Right renal cortex interstitium (tissue), 3 donors: ENCODE results near the gene ANKRD11. TPM values are rescaled to one million over a fixed set of nuclear protein-coding genes. Genes with fewer than 3 reads are reported as not detected.
"Not testable (repeated sequence)": the region's sequence is repeated elsewhere in the genome, so short reads cannot be mapped to it uniquely, and the experiment has no call there.

Experiments
- DNase-seq, 3 donors: peaks; one replicate each; pipeline ENCODE4 v3.0.0-alpha.2; 2013; ENCODE audit warnings: low read depth in 3 of 3, low spot score in 2 of 3
- polyA plus RNA-seq, 3 donors: library from polyadenylated mRNA; unstranded; fragments of 120-200 nt; gene quantifications; one replicate each; pipeline ENCODE4 v1.2.1, GENCODE V29; 2013; ENCODE audit not compliant: insufficient read length in 3 of 3

ANKRD11 gene
- polyA plus RNA-seq, 3 donors = 84.3 to 86.5 (median 86.3) TPM

DNA sequence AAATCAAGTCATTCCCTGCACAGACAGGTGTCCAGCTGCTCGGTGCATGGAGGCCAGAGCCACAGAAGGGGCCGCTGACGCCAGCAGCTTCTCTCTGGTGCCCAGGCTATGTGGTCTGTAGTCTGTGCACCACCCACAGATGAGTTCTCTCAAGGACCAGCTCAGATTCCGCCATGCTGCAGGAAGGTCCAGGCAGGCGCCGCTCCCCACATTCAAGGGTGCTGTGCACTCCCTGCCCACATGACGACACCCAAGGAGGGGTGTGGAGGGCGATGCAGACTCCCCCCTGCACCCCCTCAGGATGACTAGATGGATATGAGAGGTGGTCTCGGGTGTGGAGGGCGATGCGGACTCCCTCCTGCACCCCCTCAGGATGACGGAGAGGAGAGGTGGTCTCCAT lies 119.0 kb downstream of the ANKRD11 start:
- DNase-seq = no peak

DNA sequence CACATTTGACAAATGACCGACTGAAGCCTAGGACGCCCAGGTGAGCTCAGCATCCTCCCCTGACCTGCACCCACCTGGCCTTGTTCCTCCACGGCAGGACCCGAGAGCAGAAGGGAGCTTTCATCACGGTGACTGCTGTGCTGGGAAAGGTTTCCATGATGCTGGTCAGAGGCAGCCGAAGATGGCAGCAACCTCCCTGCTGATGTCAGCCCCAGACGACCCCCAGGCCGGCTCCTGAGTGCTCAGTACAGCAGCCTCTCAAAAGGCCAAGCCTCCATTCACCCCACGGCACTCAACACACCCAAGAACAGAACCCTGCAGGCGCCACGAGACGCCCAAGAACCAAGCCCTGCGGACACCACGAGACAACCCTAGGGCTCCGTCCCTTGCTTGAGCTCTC lies 119.8 kb downstream of the ANKRD11 start:
- no peak for DNase-seq

DNA sequence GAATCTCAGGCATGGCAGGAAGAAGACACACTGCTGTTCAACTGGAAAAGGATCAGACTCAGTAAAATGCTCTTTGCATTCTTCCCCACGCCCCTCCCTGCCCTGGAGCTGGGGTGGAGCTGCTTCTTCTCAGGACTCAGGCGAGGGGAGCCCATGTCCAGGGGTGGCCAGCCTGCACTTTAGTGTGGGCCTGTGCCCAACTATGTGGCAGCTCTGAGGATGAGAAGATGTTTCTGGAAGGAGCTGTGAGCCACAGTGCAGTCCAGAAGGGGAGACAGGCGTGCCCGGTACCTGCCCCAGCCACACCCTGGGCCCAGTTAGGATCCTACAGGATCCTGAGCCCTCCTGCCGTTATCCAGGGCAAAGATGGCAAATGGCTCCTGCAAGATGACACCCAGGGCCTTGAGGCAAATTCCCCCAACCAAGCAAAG lies 120.3 kb downstream of the ANKRD11 start:
- DNase-seq = no peak

DNA sequence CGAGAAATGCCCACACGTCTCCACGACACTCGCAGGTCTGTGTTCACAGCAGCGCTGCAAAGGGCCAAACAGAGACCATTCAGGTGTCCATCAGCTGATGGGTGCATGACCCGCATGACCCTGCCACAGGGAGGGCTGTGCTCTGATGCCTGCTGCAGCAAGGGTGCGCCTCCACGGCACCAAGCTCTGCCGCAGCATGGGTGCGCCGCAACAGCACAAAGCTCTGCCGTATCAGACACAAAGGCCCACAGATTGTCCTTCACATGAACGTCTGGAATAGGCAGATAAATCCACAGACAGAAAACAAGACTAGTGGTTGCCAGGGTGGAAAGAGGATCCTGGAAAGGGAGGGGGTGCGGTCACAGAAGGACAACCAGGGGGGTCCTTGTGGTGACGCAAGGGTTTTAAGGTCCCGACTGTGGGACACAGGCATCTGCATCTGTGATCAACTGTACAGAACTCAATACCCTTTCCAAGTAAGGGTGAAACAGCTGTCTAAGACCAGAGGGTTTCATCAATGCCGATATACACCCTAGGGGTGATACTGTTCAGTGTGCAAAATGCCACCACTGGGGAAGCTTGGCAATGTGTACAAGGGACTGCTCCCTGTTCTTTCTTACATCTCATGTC lies 121.0 kb downstream of the ANKRD11 start:
- DNase-seq = no peak

DNA sequence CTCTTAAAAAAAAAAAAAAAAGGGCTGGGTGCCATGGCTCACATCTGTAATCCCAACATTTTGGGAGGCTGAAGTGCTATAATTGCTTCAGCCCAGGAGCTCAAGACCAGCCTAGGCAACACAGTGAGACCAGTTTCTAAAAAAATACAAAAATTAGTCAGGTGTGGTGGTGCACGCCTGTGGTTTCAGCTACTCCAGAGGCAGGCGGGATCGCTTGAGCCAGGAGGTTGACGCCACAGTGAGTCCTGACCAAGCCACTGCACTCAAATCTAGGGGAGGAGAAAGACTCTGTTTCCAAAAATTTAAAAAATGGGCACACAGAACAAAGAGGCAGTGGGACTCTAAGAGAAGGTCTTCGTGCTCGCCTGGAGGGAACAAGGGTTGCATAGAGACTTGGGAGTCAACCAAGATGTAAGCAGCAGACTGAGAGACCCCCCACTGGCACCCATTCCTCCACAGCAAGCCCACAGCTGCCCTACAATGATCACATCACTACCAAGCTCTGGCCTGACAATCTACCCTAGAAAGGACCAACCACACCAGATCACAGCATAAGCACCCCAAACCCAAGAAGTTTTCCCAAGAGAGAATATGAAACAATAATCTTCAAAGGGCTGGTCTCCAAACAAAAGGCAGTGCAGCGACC lies 121.6 kb downstream of the ANKRD11 start:
- no peak for DNase-seq

DNA sequence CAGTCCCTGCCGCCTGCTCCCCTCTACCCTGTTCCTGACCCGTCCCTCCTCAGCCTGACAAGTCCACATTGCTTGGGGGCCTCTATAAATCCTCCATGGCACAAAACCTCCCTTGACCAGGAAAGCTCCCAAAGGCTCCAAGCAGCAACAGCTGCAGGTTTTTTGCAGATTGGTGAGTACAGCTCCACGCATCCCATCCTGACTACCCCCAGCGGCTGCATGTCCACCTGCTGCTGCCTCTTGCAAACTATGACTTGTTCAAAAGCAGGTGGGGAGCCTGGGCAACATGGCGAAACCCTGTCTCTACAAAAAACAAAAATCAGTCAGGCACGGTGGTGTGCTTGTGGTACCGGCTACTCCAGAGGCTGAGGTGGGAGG lies 122.8 kb downstream of the ANKRD11 start:
- DNase-seq = no peak

- DNase-seq = no peak
Measured at GRCh38 chr16:89366561-89367537, 123.5 kb downstream of the ANKRD11 start.

GRCh38 chr16:89365996-89366395 lies 124.4 kb downstream of the ANKRD11 start:
- no peak for DNase-seq

- DNase-seq = no peak
Measured at GRCh38 chr16:89365044-89365467, 125.3 kb downstream of the ANKRD11 start.

GRCh38 chr16:89364606-89365005 lies 125.8 kb downstream of the ANKRD11 start:
- no peak for DNase-seq

DNA sequence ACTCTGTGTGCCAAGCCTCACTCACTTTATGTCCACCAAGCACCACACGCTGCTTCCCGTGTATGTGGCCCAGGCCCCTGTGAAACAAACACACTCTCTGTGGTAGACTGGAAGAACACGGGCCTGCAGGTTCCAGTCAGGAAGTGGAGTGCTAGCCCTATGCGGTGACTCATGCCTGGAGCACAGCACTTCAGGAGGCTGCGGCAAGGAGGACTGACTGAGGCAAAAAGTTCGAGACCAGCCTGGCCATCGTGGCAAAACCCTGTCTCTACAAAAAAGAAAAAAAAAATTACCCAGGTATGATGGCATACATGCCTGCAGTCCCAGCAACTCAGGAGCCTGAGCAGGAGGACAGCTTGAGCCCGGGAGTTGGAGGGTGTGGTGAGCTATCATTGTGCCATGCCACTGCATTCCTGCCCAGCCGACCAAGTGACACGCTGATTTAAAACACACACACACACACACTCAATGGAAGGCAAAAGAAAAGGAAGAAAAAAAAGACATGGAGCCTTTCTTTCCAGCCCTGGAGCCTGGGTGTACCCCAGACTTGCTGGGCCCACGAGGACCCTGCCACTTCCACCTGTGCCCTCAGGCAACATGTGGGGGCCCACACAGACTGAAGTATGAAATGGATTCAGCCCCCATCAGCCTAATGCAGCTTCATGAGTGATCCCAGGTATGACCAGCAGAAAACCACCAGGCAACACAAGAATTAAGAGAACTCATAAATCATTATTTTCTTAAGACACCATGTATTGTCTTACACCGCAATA lies 126.6 kb downstream of the ANKRD11 start:
- DNase-seq = no peak

DNA sequence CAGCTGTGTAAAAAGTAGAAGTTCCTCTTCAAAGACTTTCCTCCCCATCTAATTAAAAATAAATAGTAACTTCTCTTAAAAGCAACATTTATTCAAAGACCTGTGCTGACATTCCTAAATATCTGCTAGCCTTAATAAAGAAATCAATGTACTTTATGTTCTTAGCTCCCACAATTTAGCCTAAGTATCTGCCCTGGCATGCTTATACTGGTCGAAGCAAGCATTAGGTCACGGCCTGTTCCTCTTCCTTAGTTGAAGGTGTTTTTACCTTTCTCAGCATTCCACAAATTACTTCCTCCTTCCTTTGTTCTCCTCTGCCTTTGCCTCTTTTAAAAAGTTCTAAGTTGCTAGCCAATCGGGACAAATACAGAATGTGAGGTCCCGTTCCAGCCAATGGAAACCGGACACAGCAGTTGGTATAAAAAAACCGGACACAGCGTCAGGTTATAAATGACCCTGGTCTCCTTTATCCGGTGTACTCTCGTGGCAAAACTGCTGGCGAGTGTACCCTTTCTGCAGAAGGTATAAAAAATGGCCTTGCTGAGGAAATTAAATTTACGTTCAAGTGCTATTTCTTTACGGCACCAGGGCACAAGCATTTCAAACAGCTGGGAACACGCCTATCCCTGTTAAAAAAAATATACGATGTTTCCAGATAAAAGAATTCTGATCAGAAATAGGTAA lies 127.7 kb downstream of the ANKRD11 start:
- not testable (repeated sequence) for DNase-seq

DNA sequence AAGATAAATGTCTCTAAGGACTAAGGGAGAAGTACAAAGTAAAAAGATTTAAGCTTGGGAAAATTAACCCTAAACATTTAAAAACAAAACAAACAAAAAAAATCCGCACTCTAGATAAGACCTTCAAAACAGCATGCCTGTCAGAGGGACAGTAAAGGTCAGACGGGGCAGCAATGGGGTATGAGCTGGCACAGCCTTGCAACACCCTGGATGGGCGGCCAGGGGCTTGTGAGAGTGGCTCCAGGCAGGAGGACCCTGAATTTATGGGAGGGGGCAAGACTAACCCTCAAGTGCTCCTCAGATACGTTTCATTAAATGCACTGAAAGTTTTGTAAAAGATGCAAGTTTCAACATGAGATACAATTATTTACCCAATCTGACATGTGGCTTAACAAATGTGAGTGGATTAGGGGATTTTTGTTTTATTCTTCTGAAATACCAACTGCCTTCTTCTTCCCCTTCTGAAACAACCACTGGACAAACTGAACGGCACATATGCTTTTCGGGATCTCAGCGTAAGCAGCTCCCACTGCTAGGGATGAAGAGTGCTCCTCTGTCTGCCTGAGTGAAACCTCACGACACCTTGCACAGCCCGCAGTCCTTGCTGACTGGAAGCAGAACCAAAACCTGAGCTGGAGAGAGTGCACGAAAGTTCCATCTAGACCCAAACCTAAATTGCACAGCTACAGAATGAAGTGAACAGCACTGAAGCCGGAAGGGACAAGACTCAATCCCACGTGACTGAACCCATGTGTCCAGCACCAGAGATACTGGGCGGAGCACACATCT lies 128.4 kb downstream of the ANKRD11 start:
- no peak for DNase-seq

DNA sequence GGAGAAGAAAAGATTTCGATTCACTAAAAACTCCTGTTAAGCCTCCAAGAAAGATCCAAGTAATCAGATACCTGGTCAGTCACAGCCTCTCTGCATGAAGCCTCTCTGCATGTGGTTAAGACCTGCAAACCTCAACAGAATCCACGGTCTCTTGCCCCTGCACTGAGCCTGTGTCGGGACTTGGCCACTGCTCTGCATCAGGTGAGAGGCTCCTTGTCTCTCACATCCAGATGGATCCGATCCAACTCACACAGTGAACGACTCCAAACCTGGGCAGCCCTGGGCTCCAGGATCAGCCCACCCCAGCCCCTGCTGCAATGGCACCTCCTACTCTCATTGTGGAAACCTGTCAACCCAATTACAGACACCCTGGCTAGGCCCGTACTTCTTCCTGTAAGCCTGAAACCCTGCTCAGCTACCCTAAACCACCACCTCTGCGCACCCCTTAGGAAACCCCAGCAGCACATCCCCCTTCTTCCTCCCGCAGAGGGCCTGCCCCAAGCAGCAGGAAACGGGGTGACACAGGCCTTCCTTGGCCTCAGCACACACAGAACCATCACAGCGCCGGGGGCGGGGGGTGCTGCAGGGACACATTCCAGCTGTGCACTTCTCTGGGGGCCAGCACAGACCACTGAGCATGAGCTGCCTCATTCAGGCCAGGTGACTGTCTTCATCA lies 129.5 kb downstream of the ANKRD11 start:
- DNase-seq = no peak

GRCh38 chr16:89359264-89360147 lies 130.9 kb downstream of the ANKRD11 start:
- no peak for DNase-seq

DNA sequence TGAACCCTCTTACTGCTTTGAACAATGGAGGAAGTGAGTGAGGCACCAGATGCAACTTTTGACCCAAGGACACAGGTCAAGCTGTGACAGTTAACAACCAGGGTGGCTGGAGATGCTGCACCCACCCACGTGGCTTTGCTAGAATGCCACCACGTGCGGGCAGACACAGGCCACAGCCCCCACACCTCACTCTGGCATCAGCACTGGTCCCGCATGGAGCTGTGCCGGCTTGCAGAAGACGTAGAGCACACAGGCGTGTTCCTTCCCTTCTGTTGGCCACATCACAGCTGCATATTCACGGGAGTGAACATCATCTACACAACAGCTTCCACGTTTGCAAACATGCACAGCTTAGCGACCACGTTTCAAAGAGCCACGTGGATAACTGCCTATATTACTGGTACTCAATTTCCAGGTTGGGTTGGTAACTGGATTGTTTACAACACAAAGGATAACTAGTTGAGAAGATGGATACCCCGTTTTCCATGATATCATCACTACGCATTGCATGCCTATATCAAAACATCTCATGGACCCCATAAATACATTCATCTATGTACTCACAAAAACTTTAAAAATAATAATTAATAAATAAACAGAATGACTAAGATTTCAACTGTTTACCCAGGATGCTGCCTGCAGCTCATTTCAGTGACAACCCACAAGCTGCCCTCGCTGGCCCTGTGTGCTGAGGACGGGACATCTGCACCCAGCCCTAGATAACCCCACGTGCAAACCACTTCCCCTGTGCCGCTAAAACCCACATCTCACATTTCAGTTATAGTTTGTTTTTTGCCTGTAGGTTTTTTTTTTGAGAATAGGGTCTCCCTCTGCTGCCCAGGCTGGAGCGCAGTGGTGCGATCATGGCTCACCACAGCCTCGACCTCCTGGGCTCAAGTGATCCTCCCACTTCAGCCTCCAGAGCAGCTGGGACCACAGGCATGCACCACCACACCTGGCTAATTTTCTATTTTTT lies 132.0 kb downstream of the ANKRD11 start:
- DNase-seq = no peak
